Measurements from ENCODE around the gene TMEM266. TPM values are rescaled to one million over a fixed set of nuclear protein-coding genes. Genes with fewer than 3 reads are reported as not detected.

Gene TMEM266
- polyA plus RNA-seq, 1 experiment, result not detected

DNA sequence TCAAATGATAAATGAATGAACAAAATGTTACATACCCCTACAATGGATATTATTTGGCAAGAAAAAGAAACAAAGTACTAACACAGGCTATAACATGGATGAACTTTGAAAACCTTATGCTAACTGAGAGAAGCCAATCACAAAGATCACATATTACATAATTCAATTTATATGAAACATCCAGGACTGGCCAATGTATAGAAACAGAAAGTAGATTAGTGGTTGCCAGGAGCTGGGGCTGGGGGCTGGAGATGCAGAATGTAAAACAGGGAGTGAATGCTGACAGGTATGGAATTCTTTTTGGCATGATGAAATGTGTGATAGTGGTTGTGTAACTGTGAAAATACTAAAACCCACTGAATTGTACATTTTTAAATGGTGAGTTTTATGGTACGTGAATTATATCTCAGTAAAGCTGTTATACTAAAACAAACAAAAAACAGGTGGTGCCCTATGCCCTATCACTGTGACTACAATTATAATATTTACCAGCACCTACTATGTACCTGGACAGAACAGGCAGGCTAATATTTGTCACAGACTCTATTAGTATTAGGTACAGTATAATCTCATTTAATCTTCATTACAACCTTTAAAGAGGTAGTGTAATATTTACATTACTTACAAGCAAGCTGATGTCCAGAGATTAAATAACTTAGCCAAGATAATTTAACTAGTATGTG, 161.4 kb downstream of the TMEM266 start:
- ChIA-PET CTCF (interaction anchor here (1.0 kb wide), 1 partner anchor 25 kb away, joined by 3 read pairs; no protein-coding TSS in a partner anchor), POLR2A (no interaction called here)
- Histone ChIP-seq H3K27me3 (ENCODE audit: control insufficient read depth, insufficient read depth, low read length) (no peaks in the 10 kb centered on the region), H3K9me3 (ENCODE audit: control insufficient read depth, insufficient read depth, low read length) (no peaks in the 10 kb centered on the region), H3K4me3 (ENCODE audit: low read depth, low read length) (no peak overlapping the region), H3K27ac (ENCODE audit: low read depth, low read length) (no peak overlapping the region)
- no peak for TF ChIP-seq CTCF (IDR thresholded peaks at IDR 0.05; ENCODE audit: low read depth, low read length)
- no peak for DNase-seq (ENCODE audit: low read depth, low spot score)

DNA sequence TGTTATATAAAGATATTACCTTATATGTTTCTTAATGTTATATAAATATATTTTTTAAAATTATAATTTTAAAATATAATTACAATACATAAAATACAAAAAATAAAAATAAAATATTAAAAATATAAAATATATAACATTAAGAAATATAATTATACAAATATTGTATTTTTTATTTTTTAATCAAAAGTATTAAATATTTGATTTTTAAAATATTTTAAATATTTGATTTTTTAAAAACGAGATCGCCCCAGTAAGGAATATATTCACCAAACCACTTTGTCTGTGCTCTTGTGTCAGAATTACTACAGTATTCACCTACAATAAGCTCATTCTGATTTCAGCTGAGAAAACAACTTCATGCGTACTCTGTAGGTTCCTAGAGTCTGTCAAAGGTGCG, 162.4 kb downstream of the TMEM266 start:
- TF ChIP-seq CTCF (IDR thresholded peaks at IDR 0.05; ENCODE audit: low read depth, low read length), result no peak
- Histone ChIP-seq H3K4me3 (ENCODE audit: low read depth, low read length) (no peak overlapping the region), H3K9me3 (ENCODE audit: control insufficient read depth, insufficient read depth, low read length) (no peaks in the 10 kb centered on the region), H3K27me3 (ENCODE audit: control insufficient read depth, insufficient read depth, low read length) (no peaks in the 10 kb centered on the region), H3K27ac (ENCODE audit: low read depth, low read length) (no peak overlapping the region)
- ChIA-PET CTCF (interaction anchor here (1.0 kb wide), 1 partner anchor 26 kb away, joined by 3 read pairs; no protein-coding TSS in a partner anchor), POLR2A (no interaction called here)
- DNase-seq (ENCODE audit: low read depth, low spot score), result no peak

DNA sequence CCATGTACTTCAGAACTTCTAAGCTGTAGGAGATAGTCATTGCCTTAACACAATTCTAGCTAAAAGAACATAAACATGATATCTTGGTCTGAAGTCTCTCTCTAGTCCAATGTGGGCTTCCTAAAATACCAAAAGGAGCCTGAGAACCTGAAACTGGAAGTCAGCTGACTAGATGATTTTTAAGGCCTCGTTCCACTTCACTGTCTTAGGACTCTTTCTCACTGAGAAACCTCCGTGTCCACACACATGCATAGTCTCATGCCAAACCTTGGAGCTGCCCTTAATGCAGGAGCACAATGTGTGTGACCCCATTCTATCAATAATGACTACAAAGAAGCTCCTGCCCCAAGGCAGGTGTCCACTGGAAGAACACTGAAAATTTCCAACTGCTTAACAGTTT, 163.7 kb downstream of the TMEM266 start:
- H3K9me3 ChIP-seq (ENCODE audit: control insufficient read depth, insufficient read depth, low read length), result no peaks in the 10 kb centered on the region
- no peak overlapping the region for H3K27ac ChIP-seq (ENCODE audit: low read depth, low read length)
- no peak for DNase-seq (ENCODE audit: low read depth, low spot score)
- ChIA-PET CTCF (interaction anchor here (1.4 kb wide), 1 partner anchor 12 kb away, joined by 3 read pairs; no protein-coding TSS in a partner anchor), POLR2A (no interaction called here)
- no peaks in the 10 kb centered on the region for H3K27me3 ChIP-seq (ENCODE audit: control insufficient read depth, insufficient read depth, low read length)
- no peak for TF ChIP-seq CTCF (IDR thresholded peaks at IDR 0.05; ENCODE audit: low read depth, low read length)
- H3K4me3 ChIP-seq (ENCODE audit: low read depth, low read length), result no peak overlapping the region

- no peak overlapping the region for H3K4me3 ChIP-seq (ENCODE audit: low read depth, low read length)
- DNase-seq (ENCODE audit: low read depth, low spot score), result no peak
- no peaks in the 10 kb centered on the region for H3K27me3 ChIP-seq (ENCODE audit: control insufficient read depth, insufficient read depth, low read length)
- ChIA-PET POLR2A (no interaction called here), CTCF (interaction anchor here (0.6 to 2.1 kb wide), 2 partner anchors 39 to 101 kb away, joined by 3 to 6 read pairs; no protein-coding TSS in a partner anchor)
- H3K9me3 ChIP-seq (ENCODE audit: control insufficient read depth, insufficient read depth, low read length), result no peaks in the 10 kb centered on the region
- no peak for TF ChIP-seq CTCF (IDR thresholded peaks at IDR 0.05; ENCODE audit: low read depth, low read length)
- H3K27ac ChIP-seq (ENCODE audit: low read depth, low read length), result no peak overlapping the region
Measured at GRCh38 chr15:76229266-76229665, 169.5 kb downstream of the TMEM266 start.

GRCh38 chr15:76233921-76234320, 174.1 kb downstream of the TMEM266 start:
- TF ChIP-seq CTCF (IDR thresholded peaks at IDR 0.05; ENCODE audit: low read depth, low read length), result no peak
- no peaks in the 10 kb centered on the region for H3K27me3 ChIP-seq (ENCODE audit: control insufficient read depth, insufficient read depth, low read length)
- POLR2A ChIA-PET, result no interaction called here
- H3K9me3 ChIP-seq (ENCODE audit: control insufficient read depth, insufficient read depth, low read length), result no peaks in the 10 kb centered on the region
- CTCF ChIA-PET, result interaction anchor here (1.6 to 2.4 kb wide), 2 partner anchors 43 to 633 kb away, joined by 5 to 23 read pairs; no protein-coding TSS in a partner anchor
- no peak overlapping the region for H3K4me3 ChIP-seq (ENCODE audit: low read depth, low read length)
- no peak for DNase-seq (ENCODE audit: low read depth, low spot score)
- H3K27ac ChIP-seq (ENCODE audit: low read depth, low read length), result no peak overlapping the region
